Measurements from ENCODE around the gene NPAT. TPM values are rescaled to one million over a fixed set of nuclear protein-coding genes. Genes with fewer than 3 reads are reported as not detected.

NPAT gene
- 23.7 TPM for polyA plus RNA-seq (ENCODE audit: insufficient read length)
- long read RNA-seq, donor 1, result 0 reads
- long read RNA-seq, donor 2, result 0 reads
- long read RNA-seq, donor 3, result 0 reads
- long read RNA-seq, donor 4, result 0 reads
- long read RNA-seq, donor 5, result 0 reads
- long read RNA-seq, donor 6, result 0 reads
- long read RNA-seq, donor 7, result 0 reads
- long read RNA-seq, donor 8, result 0 reads

- DNase-seq, result peak; percentile 98
Observed at GRCh38 chr11:108222574-108223347, at the start of gene NPAT, which contains the start of gene ATM. TSS of gene NPAT (minus strand) at chr11:108222638. CDS start at chr11:108222536, 102 bp downstream. TSS of gene ATM (plus strand) at chr11:108223067. CDS start at chr11:108227625, 4,558 bp downstream.

GRCh38 chr11:108269583-108269982 is 47.1 kb upstream of the NPAT start:
- DNase-seq, result no peak

DNA sequence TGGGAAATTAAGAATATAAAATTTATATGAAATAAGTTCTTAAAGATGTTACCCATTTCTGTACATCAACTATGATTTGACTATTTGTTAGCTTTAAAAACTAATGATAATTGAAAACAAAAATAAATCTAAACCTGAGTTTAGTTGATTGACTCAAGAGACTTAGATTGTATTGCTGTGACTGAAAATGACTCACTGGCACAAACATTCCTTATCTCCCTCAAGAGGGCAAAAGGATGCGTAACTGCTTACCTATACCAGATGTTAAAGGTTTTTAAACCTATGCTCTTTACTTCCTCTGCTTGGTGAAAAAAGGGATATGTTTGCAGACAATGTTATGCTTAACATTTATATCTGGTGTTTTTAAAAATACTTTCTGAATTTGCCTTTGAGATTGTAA is 30.7 kb upstream of the NPAT start:
- no peak for DNase-seq

- DNase-seq, result no peak
Observed at GRCh38 chr11:108246885-108247284, 24.4 kb upstream of the NPAT start.

GRCh38 chr11:108246308-108246707 is 23.9 kb upstream of the NPAT start:
- no peak for DNase-seq

GRCh38 chr11:108242422-108242821 is 20.0 kb upstream of the NPAT start:
- no peak for DNase-seq

DNA sequence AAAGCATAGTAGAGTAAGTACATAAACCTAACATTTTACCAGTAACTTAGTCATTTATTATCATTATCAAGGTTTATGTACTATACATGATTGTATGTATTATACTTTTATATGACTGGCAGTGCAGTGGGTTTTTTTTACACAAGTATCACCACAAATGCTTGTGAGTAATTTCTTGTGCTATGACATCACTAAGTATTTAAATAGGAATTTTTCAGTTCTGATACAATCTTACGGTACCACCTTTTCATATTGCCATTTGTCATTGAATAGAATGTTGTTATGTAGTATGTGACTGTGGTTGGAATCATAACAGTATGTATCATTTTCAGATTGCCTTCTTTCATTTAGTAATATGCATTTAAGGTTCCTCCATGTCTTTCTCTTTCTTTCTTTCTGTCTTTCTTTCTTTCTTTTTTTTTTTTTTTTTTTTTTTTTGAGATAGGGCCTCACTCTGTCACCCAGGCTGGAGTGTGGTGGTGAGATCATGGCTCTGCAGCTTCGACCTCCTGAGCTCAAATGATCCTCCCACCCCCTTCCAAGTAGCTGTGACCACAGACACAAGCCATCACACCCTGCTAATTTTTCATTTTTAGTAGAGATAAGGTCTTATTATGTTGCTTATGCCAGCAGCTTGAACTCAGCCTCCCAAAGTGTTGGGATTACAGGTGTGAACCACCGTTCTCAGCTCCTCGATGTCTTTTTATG is 19.0 kb upstream of the NPAT start:
- DNase-seq, result no peak

DNA sequence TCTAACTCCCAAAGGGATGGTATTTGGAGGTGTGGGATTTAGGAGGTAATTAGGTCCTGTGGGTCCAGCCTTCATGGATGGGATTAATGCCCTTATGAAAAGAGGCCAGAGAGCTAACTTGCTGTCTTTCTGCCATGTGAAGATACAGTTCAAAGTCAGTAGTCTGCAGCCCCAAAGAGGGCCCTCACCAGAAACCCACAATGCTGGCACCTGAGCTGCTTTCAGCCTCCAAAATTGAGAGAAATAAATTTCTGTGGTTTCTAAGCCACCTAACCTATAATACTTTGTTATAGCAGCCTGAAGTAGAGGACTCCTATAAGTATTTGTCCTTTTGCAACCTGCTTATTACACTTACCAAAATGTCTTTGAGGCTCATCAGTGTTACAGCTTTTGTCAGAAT is 16.6 kb upstream of the NPAT start:
- no peak for DNase-seq

DNA sequence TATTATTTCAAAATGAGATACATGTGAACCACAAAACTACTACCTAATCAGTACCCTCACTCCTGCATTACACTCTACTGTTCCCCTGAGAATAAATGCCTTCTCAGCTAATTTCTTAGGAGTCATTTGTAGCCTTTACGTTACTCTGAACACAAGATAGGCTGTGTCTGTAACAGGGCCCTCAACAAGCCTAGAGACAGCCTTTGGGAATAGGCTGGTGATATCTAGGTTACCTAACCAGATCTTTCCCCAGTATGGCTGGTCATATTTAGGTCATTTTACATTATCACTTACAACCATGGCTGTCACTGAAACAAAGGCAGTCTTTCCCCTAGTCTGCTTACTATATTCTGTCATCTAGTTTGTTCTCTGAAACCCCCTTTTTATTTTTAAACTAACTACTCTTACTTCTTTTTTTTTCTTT is 14.6 kb upstream of the NPAT start:
- no peak for DNase-seq

DNA sequence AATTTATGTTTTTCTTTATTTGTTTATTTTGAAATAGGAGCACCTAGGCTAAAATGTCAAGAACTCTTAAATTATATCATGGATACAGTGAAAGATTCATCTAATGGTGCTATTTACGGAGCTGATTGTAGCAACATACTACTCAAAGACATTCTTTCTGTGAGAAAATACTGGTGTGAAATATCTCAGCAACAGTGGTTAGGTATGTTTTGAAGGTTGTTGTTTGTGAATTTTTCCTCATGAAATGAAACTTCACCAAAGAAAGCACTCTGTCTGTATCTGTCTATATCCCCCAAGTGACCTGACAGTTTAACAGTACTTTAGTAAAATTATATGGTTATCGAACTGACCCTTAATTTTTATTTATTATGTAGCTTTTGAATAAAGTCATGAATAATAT is 13.2 kb upstream of the NPAT start:
- no peak for DNase-seq

GRCh38 chr11:108235192-108235591 is 12.8 kb upstream of the NPAT start:
- DNase-seq, result no peak

GRCh38 chr11:108233277-108233945 is 11.0 kb upstream of the NPAT start:
- DNase-seq, result no peak

- DNase-seq, result no peak
Observed at GRCh38 chr11:108228251-108228650, 5.8 kb upstream of the NPAT start.

GRCh38 chr11:108226036-108226435 is 3.6 kb upstream of the NPAT start:
- no peak for DNase-seq

- DNase-seq, result no peak
Observed at GRCh38 chr11:108224911-108225786, 2.7 kb upstream of the NPAT start.

DNA sequence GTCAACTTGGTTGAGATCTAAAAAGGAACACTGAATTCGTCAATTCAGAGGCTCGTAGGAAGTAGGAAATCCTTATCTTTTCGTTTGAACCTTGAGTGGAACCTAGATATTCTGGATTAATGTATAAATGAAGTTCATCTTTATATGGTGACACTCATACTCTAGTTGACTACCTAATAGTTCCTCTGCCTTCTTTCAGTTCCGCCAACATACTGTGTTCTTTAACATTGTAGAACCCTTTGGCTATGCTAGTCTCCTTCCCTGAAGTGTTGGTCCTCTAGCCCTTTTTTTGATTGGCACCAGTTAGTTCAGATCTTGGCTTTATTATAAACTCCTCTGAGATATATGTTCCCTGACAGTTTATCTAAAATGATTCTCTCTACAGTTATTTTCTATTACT is 1.9 kb upstream of the NPAT start:
- DNase-seq, result no peak

GRCh38 chr11:108223348-108224149 is 1.1 kb upstream of the NPAT start:
- no peak for DNase-seq

DNA sequence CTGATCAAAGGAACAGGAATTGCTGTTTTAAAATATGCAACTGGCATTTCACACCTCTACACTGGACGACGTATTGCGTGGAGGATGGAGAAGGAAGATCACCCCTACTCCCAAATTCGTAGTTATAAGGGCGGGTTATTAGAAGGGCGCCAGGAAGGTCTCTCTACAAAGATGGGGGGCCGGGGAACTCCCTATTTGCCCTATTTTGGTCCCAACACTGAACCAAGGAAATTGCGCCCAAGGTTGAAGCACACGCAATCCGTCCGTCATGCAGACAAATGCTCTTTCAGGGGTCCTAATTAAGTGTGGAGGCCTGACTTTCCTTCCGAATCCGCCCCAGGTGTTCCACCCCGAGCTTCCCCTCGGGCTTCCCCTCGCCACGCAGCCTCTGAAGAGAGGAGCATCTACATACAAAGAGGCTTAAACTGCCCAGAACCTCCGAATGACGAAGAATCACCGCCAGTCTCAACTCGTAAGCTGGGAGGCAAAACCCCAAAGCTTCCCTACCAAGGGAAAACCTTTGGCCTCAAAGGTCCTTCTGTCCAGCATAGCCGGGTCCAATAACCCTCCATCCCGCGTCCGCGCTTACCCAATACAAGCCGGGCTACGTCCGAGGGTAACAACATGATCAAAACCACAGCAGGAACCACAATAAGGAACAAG is 396 bp downstream of the NPAT start:
- no peak for DNase-seq

GRCh38 chr11:108221371-108221770 is 1.1 kb downstream of the NPAT start:
- DNase-seq, result peak; percentile 19

- DNase-seq, result no peak
Observed at GRCh38 chr11:108220721-108221336, 1.6 kb downstream of the NPAT start.

Data from left kidney (tissue), 8 donors.